ENCODE measurements around the gene ERCC8. TPM values are rescaled to one million over a fixed set of nuclear protein-coding genes. Genes with fewer than 3 reads are reported as not detected.

Gene ERCC8
- total RNA-seq, 1 donor from 2014 or later: 9.1 TPM

DNA sequence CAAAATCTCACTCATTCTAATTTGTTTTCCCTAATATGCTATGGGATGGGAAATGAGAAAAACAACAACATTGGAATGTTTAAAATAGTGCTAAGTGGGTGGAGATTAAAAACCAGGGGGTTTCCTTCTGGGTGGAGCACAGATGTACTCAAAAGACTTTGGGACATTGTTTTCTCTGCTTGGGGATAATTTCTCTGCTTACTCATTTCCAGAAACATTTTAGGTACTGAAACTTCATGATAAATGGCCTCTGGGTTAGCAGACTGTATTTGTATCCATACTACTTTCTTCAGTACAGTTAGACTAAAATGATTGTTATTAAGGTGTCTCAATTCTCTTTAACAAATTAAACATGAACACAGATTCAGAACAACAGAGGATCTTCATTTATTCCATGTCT is 118.2 kb downstream of the ERCC8 start:
- DNase-seq (no peak), ATAC-seq (no peak)
- Histone ChIP-seq H3K36me3 (no peaks in the 10 kb centered on the region), H3K27me3 (no peaks in the 10 kb centered on the region), H3K4me3 (no peak overlapping the region), H3K27ac (no peak overlapping the region), H3K4me1 (no peaks in the 10 kb centered on the region), H3K9me3 (no peaks in the 10 kb centered on the region)
- intact Hi-C loops (cut with DNase I): no loop called here
- TF ChIP-seq, protein P1, sequence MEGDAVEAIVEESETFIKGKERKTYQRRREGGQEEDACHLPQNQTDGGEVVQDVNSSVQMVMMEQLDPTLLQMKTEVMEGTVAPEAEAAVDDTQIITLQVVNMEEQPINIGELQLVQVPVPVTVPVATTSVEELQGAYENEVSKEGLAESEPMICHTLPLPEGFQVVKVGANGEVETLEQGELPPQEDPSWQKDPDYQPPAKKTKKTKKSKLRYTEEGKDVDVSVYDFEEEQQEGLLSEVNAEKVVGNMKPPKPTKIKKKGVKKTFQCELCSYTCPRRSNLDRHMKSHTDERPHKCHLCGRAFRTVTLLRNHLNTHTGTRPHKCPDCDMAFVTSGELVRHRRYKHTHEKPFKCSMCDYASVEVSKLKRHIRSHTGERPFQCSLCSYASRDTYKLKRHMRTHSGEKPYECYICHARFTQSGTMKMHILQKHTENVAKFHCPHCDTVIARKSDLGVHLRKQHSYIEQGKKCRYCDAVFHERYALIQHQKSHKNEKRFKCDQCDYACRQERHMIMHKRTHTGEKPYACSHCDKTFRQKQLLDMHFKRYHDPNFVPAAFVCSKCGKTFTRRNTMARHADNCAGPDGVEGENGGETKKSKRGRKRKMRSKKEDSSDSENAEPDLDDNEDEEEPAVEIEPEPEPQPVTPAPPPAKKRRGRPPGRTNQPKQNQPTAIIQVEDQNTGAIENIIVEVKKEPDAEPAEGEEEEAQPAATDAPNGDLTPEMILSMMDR (IDR thresholded peaks at IDR 0.05): no peak

Other genes starting within 250 kb of the ERCC8 start
- 0.20 TPM for gene DEPDC1B, start 244.9 kb downstream of the ERCC8 start, total RNA-seq
- gene ELOVL7, start 100.8 kb downstream of the ERCC8 start, total RNA-seq: 8.2 TPM
- 17.9 TPM for gene NDUFAF2, start 135 bp upstream of the ERCC8 start, total RNA-seq
- 48.9 TPM for gene SMIM15, start 217.4 kb upstream of the ERCC8 start, total RNA-seq

All from upper lobe of right lung (tissue), 1 donor.